ENCODE data around the gene DYDC2. TPM values are rescaled to one million over a fixed set of nuclear protein-coding genes. Genes with fewer than 3 reads are reported as not detected.
A peak's percentile ranks its signal among the peaks of the same experiment; 100 is the strongest.

Gene DYDC2
- total and polyA plus RNA-seq, 2 experiments from 2014 or later, result 8.1 to 9.0 TPM

- TF ChIP-seq REST (IDR thresholded peaks at IDR 0.05; ENCODE audit: unreplicated experiment) (no peak), ETS1 (IDR thresholded peaks at IDR 0.05) (no peak), NANOG (IDR thresholded peaks at IDR 0.05; ENCODE audit: borderline replicate concordance) (no peak), EZH2phosphoT487 (IDR thresholded peaks at IDR 0.05; ENCODE audit: unreplicated experiment) (no peak), CREB1 (CRISPR knock-in tag; IDR thresholded peaks at IDR 0.05; ENCODE audit: low read depth) (no peak), STAT1 (IDR thresholded peaks at IDR 0.05; ENCODE audit: unreplicated experiment) (no peak), ZNF331 (CRISPR knock-in tag; IDR thresholded peaks at IDR 0.05; ENCODE audit: low read depth) (no peak), CTCF (conservative IDR thresholded peaks at IDR 0.05; ENCODE audit: low read depth in 2 of 2) (no peak), JUNB (IDR thresholded peaks at IDR 0.05; ENCODE audit: unreplicated experiment) (no peak)
Measured at GRCh38 chr10:80406204-80406603, 49.6 kb downstream of the DYDC2 start (continued).

- H3K27ac Mint-ChIP-seq, result no peak overlapping the region
- no peaks in the 10 kb centered on the region for H3K9me2 ChIP-seq (ENCODE audit: insufficient read depth)
- peak overlapping the region; percentile 84 for H3K4me3 Mint-ChIP-seq
- no peaks in the 10 kb centered on the region for H3K36me3 ChIP-seq (ENCODE audit: insufficient read depth)
- H3F3A ChIP-seq (replicated peaks; ENCODE audit: low read depth), result 0 out of 2 replicates have a peak, but pooled peaks cover 5% of the 10 kb centered on the region
- H3K4me1 ChIP-seq (ENCODE audit: insufficient read depth), result peaks cover 20% of the 10 kb centered on the region; the same call in 1 of the 2 replicates
- peak overlapping the region; percentile 83 for H3K4me3 ChIP-seq
- no peak overlapping the region for H3K27ac ChIP-seq (ENCODE audit: low read depth)
- peaks cover 4% of the 10 kb centered on the region; the same call in 1 of the 3 replicates for H3K36me3 Mint-ChIP-seq (ENCODE audit: low read depth)
- H3K27me3 ChIP-seq (ENCODE audit: insufficient read depth), result peaks cover 29% of the 10 kb centered on the region
- peaks cover 15% of the 10 kb centered on the region for H3K27me3 Mint-ChIP-seq (ENCODE audit: insufficient read depth, low read depth, poor library complexity)
- H4K20me1 ChIP-seq (replicated peaks; ENCODE audit: insufficient read depth), result peaks cover 4% of the 10 kb centered on the region; the same call in 1 of the 2 replicates
- DNase-seq (ENCODE audit: low spot score), result peak; percentile 47
- H3K79me2 ChIP-seq (replicated peaks; ENCODE audit: insufficient read depth), result peaks cover 9% of the 10 kb centered on the region; the same call in 1 of the 2 replicates
- H2AFZ ChIP-seq, result peak overlapping the region; percentile 99
- peaks cover 32% of the 10 kb centered on the region for H3K4me1 Mint-ChIP-seq
- ATAC-seq, result peak; percentile 52
- H3K4me2 ChIP-seq, result peak overlapping the region; percentile 95
- H3K9me3 Mint-ChIP-seq, result no peaks in the 10 kb centered on the region
- no peak for TF ChIP-seq EZH2phosphoT487 (IDR thresholded peaks at IDR 0.05; ENCODE audit: unreplicated experiment)
- no peak for TF ChIP-seq CREB1 (CRISPR knock-in tag; IDR thresholded peaks at IDR 0.05; ENCODE audit: low read depth)
- no peak for TF ChIP-seq CTCF (conservative IDR thresholded peaks at IDR 0.05; ENCODE audit: low read depth in 2 of 2)
- TF ChIP-seq STAT1 (IDR thresholded peaks at IDR 0.05; ENCODE audit: unreplicated experiment), result no peak
- TF ChIP-seq ZNF114 (CRISPR knock-in tag; IDR thresholded peaks at IDR 0.05), result no peak
- no peak for TF ChIP-seq REST (IDR thresholded peaks at IDR 0.05; ENCODE audit: unreplicated experiment)
Measured at GRCh38 chr10:80407812-80408241, 51.2 kb downstream of the DYDC2 start.
